SK-N-SH (cell line): Measurements from ENCODE around the gene CDK5RAP2. TPM values are rescaled to one million over a fixed set of nuclear protein-coding genes. Genes with fewer than 3 reads are reported as not detected.

ENCODE experiments used
- CTCF ChIA-PET: fragments of 300-600, 350-600 bp; formaldehyde crosslinking; extraction: SDS; loops from one replicate; lab custom pipeline; 2021; lab: Yijun Ruan, JAX
- POLR2A ChIA-PET: fragments of 350-600 bp; sonication (Branson Sonifier 250); formaldehyde crosslinking; extraction: SDS; loops from one replicate; lab custom pipeline; 2020; ENCODE audit warnings: antibody characterized with exemption, inconsistent platforms; lab: Yijun Ruan, JAX
- DNase-seq: peaks from one replicate; pipeline ENCODE4 v3.0.0; 2012
- H2AFZ ChIP-seq: fragments of 200-600 bp; sonication (generic); 2 replicates; pipeline ENCODE4 v1.8.1; 2016; ENCODE audit warnings: antibody characterized with exemption, mild to moderate bottlenecking, low read depth
- H3F3A ChIP-seq: fragments of 200-600 bp; sonication (generic); replicated peaks from 2 replicates; pipeline ENCODE3; 2016; ENCODE audit warnings: antibody characterized with exemption, mild to moderate bottlenecking; ENCODE audit not compliant: insufficient read depth
- H3K27ac ChIP-seq, 2 experiments: fragments of 200-500 bp in 1 of 2; fragments of 200-600 bp in 1 of 2; sonication (Bioruptor generic) in 1 of 2; sonication (generic), shearing (Covaris generic) in 1 of 2; 2 replicates each; pipeline versions ENCODE4 v1.5.1 to v1.6.1; 2014 to 2016; ENCODE audit warnings: low read depth in 2 of 2, inconsistent platforms in 1 of 2, low read length in 1 of 2, mild to moderate bottlenecking in 1 of 2, mixed read lengths in 1 of 2
- H3K27me3 ChIP-seq: fragments of 200-600 bp; sonication (generic), shearing (Covaris generic); 2 replicates; pipeline ENCODE4 v1.6.1; 2016; ENCODE audit warnings: mixed run types; ENCODE audit not compliant: insufficient read depth
- H3K36me3 ChIP-seq, 2 experiments: fragments of 200-500 bp in 1 of 2; fragments of 200-600 bp in 1 of 2; sonication (Bioruptor generic) in 1 of 2; sonication (generic) in 1 of 2; replicated peaks in 1 of 2; 2 replicates each; pipeline versions ENCODE3 to v1.5.1; 2014 to 2016; ENCODE audit warnings: low read length in 1 of 2, mild to moderate bottlenecking in 1 of 2; ENCODE audit not compliant: insufficient read depth in 2 of 2, control insufficient read depth in 1 of 2
- H3K4me1 ChIP-seq, 2 experiments: fragments of 200-500 bp in 1 of 2; fragments of 200-600 bp in 1 of 2; sonication (Bioruptor generic) in 1 of 2; sonication (generic), shearing (Covaris generic) in 1 of 2; 2 replicates each; pipeline versions ENCODE4 v1.5.1 to v1.6.1; 2014 to 2016; ENCODE audit warnings: low read depth in 1 of 2, low read length in 1 of 2, mixed run types in 1 of 2; ENCODE audit not compliant: insufficient read depth in 2 of 2, control insufficient read depth in 1 of 2
- H3K4me2 ChIP-seq: fragments of 200-600 bp; sonication (generic), shearing (Covaris generic); 2 replicates; pipeline ENCODE4 v1.6.1; 2017; ENCODE audit warnings: mixed run types
- H3K4me3 ChIP-seq, 2 experiments: fragments of 200-500 bp in 1 of 2; fragments of 200-600 bp in 1 of 2; sonication (Bioruptor generic) in 1 of 2; sonication (generic), shearing (Covaris generic) in 1 of 2; 2 replicates each; pipeline versions ENCODE4 v1.5.1 to v1.8.1; 2014 to 2016; ENCODE audit warnings: low read depth in 2 of 2, inconsistent platforms in 1 of 2, low read length in 1 of 2, mild to moderate bottlenecking in 1 of 2, mixed read lengths in 1 of 2, moderate library complexity in 1 of 2
- H3K79me2 ChIP-seq: fragments of 200-600 bp; sonication (generic); 2 replicates; pipeline ENCODE4 v1.8.1; 2017; ENCODE audit warnings: mild to moderate bottlenecking; ENCODE audit not compliant: insufficient read depth
- H3K9ac ChIP-seq: fragments of 200-600 bp; sonication (generic); 2 replicates; pipeline ENCODE4 v1.6.1; 2017; ENCODE audit warnings: mixed run types
- H3K9me2 ChIP-seq: fragments of 200-600 bp; sonication (generic); 2 replicates; pipeline ENCODE4 v1.6.1; 2017; ENCODE audit warnings: mixed run types
- H3K9me3 ChIP-seq: fragments of 200-600 bp; sonication (generic); 2 replicates; pipeline ENCODE4 v1.6.1; 2017; ENCODE audit warnings: mixed run types, mild to moderate bottlenecking, moderate library complexity
- H4K20me1 ChIP-seq: fragments of 200-600 bp; sonication (generic); 2 replicates; pipeline ENCODE4 v1.6.1; 2017; ENCODE audit warnings: mild to moderate bottlenecking, mixed run types; ENCODE audit not compliant: insufficient read depth
- CHD2 ChIP-seq: fragments of 150-350 bp; IDR thresholded peaks from 2 replicates; pipeline ENCODE4 v1.6.1; 2018; ENCODE audit warnings: low read length; ENCODE audit not compliant: partially characterized antibody
- ELF1 ChIP-seq: IDR thresholded peaks from 2 replicates; pipeline ENCODE4 v1.4.0; 2012
- EZH2phosphoT487 ChIP-seq: fragments of 200-600 bp; sonication (generic); IDR thresholded peaks from 2 replicates; pipeline ENCODE4 v1.6.1; 2017; ENCODE audit warnings: low read depth, mixed run types, mild to moderate bottlenecking, antibody characterized with exemption, moderate library complexity, borderline replicate concordance
- FOSL2 ChIP-seq: IDR thresholded peaks from 2 replicates; pipeline ENCODE4 v1.4.0; 2012; ENCODE audit warnings: low read depth, mild to moderate bottlenecking, moderate library complexity, borderline replicate concordance
- FOXJ3 ChIP-seq: sonication (generic); formaldehyde crosslinking; IDR thresholded peaks from 2 replicates; pipeline ENCODE4 v1.5.1; 2020; ENCODE audit warnings: mild to moderate bottlenecking, missing genetic modification reagents
- FOXM1 ChIP-seq: IDR thresholded peaks from 2 replicates; pipeline ENCODE4 v1.4.0; 2012; ENCODE audit warnings: low read depth, mild to moderate bottlenecking
- MXI1 ChIP-seq: IDR thresholded peaks from 2 replicates; pipeline ENCODE4 v1.6.1; 2012; ENCODE audit warnings: mild to moderate bottlenecking, low read depth, low read length, improper control_type of control experiment
- NFIC ChIP-seq: IDR thresholded peaks from 2 replicates; pipeline ENCODE4 v1.4.0; 2012; ENCODE audit warnings: borderline replicate concordance
- NRF1 ChIP-seq: IDR thresholded peaks from 2 replicates; pipeline ENCODE4 v1.6.1; 2012; ENCODE audit warnings: low read depth, mild to moderate bottlenecking, low read length
- POLR2AphosphoS5 ChIP-seq: IDR thresholded peaks from 2 replicates; pipeline ENCODE4 v1.6.1; 2012; ENCODE audit warnings: low read depth, low read length
- RAD21 ChIP-seq: IDR thresholded peaks from 2 replicates; pipeline ENCODE4 v1.6.1; 2012; ENCODE audit warnings: mild to moderate bottlenecking, low read length
- RCOR1 ChIP-seq: fragments of 150-350 bp; IDR thresholded peaks from 2 replicates; pipeline ENCODE4 v1.6.1; 2017; ENCODE audit warnings: antibody characterized with exemption, low read length
- RXRA ChIP-seq: IDR thresholded peaks from 2 replicates; pipeline ENCODE4 v1.4.0; 2012; ENCODE audit warnings: low read depth, mild to moderate bottlenecking, borderline replicate concordance
- TAF1 ChIP-seq: IDR thresholded peaks from 2 replicates; pipeline ENCODE4 v1.6.1; 2012; ENCODE audit warnings: low read depth, mild to moderate bottlenecking, low read length, moderate library complexity, borderline replicate concordance
- WGBS: methylation state at CpG from one replicate; pipeline ENCODE4 v1.1.6; 2017; ENCODE audit warnings: low lambda C conversion rate; 5-methylcytosine and 5-hydroxymethylcytosine counted together
- polyA plus RNA-seq, 3 experiments: library from polyadenylated mRNA; depleted of rRNA; stranded (reverse); fragments of >200 nt; gene quantifications; 2 replicates each; pipeline ENCODE4 v1.2.3, GENCODE V29; 2012
- TF ChIP-seq, protein P1 (sequence below): fragments of 150-350 bp; IDR thresholded peaks from 2 replicates; pipeline ENCODE4 v1.6.1; 2016; ENCODE audit warnings: mild to moderate bottlenecking, low read depth, low read length
- TF ChIP-seq, protein P2 (sequence below): IDR thresholded peaks from 2 replicates; pipeline ENCODE4 v1.4.0; 2012; ENCODE audit warnings: low read depth, borderline replicate concordance
- TF ChIP-seq, protein P3 (sequence below): IDR thresholded peaks from 2 replicates; pipeline ENCODE4 v1.6.1; 2012; ENCODE audit warnings: mild to moderate bottlenecking, low read depth, low read length, moderate library complexity
- TF ChIP-seq, protein P4 (sequence below): fragments of 200-600 bp; sonication (generic); IDR thresholded peaks from 2 replicates; pipeline ENCODE4 v1.6.1; 2017; ENCODE audit warnings: antibody characterized with exemption, mild to moderate bottlenecking, moderate library complexity
- TF ChIP-seq, protein P5 (sequence below): fragments of 150-350 bp; IDR thresholded peaks from 2 replicates; pipeline ENCODE4 v1.6.1; 2017; ENCODE audit warnings: antibody characterized with exemption, low read length, low read depth, borderline replicate concordance

The CDK5RAP2 gene
- polyA plus RNA-seq, 1 of the 3 experiments (the other 2 are of a cell fraction): 20.7 TPM

DNA sequence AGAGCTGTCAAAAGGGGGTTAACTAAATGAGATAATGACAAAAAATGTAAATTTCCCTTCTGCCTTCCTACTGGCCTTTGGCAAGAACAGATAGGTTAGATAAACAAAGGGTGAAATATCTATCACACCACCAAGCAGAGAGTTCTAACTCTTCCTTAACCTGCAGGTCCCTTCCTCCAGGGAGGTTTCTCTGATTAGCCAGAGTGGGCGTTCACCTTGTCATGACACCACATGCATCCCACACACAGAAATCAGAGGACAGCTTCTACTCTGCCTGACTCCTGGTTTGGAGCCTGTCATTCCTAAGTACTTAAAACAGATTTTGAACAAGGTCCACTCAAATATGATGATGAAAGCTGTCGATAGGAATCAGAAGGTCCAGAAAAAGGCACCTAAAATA is 180.0 kb downstream of the CDK5RAP2 start:
- ChIA-PET POLR2A (no interaction called here), CTCF (interaction anchor here (0.7 to 1.2 kb wide), 2 partner anchors 20 to 77 kb away, joined by 4 read pairs; no protein-coding TSS in a partner anchor)
- TF ChIP-seq, protein P1, sequence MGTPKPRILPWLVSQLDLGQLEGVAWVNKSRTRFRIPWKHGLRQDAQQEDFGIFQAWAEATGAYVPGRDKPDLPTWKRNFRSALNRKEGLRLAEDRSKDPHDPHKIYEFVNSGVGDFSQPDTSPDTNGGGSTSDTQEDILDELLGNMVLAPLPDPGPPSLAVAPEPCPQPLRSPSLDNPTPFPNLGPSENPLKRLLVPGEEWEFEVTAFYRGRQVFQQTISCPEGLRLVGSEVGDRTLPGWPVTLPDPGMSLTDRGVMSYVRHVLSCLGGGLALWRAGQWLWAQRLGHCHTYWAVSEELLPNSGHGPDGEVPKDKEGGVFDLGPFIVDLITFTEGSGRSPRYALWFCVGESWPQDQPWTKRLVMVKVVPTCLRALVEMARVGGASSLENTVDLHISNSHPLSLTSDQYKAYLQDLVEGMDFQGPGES: no peak
- TF ChIP-seq CHD2 (no peak), MXI1 (no peak), RAD21 (no peak), FOXM1 (no peak), RXRA (no peak), NRF1 (no peak), TAF1 (no peak), ELF1 (no peak), FOSL2 (no peak), POLR2AphosphoS5 (no peak), EZH2phosphoT487 (no peak), NFIC (no peak), FOXJ3 (CRISPR knock-in tag) (no peak), RCOR1 (no peak)
- TF ChIP-seq, protein P2, sequence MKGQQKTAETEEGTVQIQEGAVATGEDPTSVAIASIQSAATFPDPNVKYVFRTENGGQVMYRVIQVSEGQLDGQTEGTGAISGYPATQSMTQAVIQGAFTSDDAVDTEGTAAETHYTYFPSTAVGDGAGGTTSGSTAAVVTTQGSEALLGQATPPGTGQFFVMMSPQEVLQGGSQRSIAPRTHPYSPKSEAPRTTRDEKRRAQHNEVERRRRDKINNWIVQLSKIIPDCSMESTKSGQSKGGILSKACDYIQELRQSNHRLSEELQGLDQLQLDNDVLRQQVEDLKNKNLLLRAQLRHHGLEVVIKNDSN: no peak
- TF ChIP-seq, protein P3, sequence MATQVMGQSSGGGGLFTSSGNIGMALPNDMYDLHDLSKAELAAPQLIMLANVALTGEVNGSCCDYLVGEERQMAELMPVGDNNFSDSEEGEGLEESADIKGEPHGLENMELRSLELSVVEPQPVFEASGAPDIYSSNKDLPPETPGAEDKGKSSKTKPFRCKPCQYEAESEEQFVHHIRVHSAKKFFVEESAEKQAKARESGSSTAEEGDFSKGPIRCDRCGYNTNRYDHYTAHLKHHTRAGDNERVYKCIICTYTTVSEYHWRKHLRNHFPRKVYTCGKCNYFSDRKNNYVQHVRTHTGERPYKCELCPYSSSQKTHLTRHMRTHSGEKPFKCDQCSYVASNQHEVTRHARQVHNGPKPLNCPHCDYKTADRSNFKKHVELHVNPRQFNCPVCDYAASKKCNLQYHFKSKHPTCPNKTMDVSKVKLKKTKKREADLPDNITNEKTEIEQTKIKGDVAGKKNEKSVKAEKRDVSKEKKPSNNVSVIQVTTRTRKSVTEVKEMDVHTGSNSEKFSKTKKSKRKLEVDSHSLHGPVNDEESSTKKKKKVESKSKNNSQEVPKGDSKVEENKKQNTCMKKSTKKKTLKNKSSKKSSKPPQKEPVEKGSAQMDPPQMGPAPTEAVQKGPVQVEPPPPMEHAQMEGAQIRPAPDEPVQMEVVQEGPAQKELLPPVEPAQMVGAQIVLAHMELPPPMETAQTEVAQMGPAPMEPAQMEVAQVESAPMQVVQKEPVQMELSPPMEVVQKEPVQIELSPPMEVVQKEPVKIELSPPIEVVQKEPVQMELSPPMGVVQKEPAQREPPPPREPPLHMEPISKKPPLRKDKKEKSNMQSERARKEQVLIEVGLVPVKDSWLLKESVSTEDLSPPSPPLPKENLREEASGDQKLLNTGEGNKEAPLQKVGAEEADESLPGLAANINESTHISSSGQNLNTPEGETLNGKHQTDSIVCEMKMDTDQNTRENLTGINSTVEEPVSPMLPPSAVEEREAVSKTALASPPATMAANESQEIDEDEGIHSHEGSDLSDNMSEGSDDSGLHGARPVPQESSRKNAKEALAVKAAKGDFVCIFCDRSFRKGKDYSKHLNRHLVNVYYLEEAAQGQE: no peak
- TF ChIP-seq, protein P4, sequence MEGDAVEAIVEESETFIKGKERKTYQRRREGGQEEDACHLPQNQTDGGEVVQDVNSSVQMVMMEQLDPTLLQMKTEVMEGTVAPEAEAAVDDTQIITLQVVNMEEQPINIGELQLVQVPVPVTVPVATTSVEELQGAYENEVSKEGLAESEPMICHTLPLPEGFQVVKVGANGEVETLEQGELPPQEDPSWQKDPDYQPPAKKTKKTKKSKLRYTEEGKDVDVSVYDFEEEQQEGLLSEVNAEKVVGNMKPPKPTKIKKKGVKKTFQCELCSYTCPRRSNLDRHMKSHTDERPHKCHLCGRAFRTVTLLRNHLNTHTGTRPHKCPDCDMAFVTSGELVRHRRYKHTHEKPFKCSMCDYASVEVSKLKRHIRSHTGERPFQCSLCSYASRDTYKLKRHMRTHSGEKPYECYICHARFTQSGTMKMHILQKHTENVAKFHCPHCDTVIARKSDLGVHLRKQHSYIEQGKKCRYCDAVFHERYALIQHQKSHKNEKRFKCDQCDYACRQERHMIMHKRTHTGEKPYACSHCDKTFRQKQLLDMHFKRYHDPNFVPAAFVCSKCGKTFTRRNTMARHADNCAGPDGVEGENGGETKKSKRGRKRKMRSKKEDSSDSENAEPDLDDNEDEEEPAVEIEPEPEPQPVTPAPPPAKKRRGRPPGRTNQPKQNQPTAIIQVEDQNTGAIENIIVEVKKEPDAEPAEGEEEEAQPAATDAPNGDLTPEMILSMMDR: no peak
- TF ChIP-seq, protein P5, sequence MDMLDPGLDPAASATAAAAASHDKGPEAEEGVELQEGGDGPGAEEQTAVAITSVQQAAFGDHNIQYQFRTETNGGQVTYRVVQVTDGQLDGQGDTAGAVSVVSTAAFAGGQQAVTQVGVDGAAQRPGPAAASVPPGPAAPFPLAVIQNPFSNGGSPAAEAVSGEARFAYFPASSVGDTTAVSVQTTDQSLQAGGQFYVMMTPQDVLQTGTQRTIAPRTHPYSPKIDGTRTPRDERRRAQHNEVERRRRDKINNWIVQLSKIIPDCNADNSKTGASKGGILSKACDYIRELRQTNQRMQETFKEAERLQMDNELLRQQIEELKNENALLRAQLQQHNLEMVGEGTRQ: no peak
- Histone ChIP-seq H3K79me2 (no peaks in the 10 kb centered on the region), H3K9ac (no peak overlapping the region), H3K4me2 (no peak overlapping the region), H3K4me3 (no peak overlapping the region), H4K20me1 (no peaks in the 10 kb centered on the region), H2AFZ (no peak overlapping the region), H3K9me2 (no peaks in the 10 kb centered on the region), H3K27me3 (no peaks in the 10 kb centered on the region), H3K36me3 (peaks cover 41 to 45% of the 10 kb centered on the region in 2 experiments), H3K27ac (no peak overlapping the region), H3F3A (peaks cover 16% of the 10 kb centered on the region), H3K4me1 (peaks cover 0 to 20% of the 10 kb centered on the region in 2 experiments; a peak in 3 of 4 replicates), H3K9me3 (no peaks in the 10 kb centered on the region)
- no peak for DNase-seq
- WGBS: 100% methylated on average over 2 of the region's 2 CpGs
